HG03066 (cell line): ENCODE measurements around the gene RNPEPL1.

Source experiments
- ATAC-seq: cut with Tn5 transposase; IDR thresholded peaks from one replicate; pipeline ENCODE4 v1.9.1; 2021; ENCODE audit warnings: low read depth; ENCODE audit not compliant: unreplicated experiment

RNPEPL1 gene

GRCh38 chr2:240588669-240589068 is 20.4 kb downstream of the RNPEPL1 start:
- no peak for ATAC-seq

GRCh38 chr2:240589375-240589774 is 21.1 kb downstream of the RNPEPL1 start:
- ATAC-seq, result no peak

- ATAC-seq, result no peak
Measured at GRCh38 chr2:240589850-240590525, 21.7 kb downstream of the RNPEPL1 start.

GRCh38 chr2:240590681-240591111 is 22.4 kb downstream of the RNPEPL1 start:
- no peak for ATAC-seq

GRCh38 chr2:240591226-240591625 is 22.9 kb downstream of the RNPEPL1 start:
- ATAC-seq, result no peak

GRCh38 chr2:240591784-240592183 is 23.5 kb downstream of the RNPEPL1 start:
- no peak for ATAC-seq

- no peak for ATAC-seq
Measured at GRCh38 chr2:240593026-240593702, 24.9 kb downstream of the RNPEPL1 start.

GRCh38 chr2:240593703-240594451 is 25.6 kb downstream of the RNPEPL1 start:
- no peak for ATAC-seq

- ATAC-seq, result no peak
Measured at GRCh38 chr2:240594511-240595380, 26.5 kb downstream of the RNPEPL1 start.

GRCh38 chr2:240595381-240596079 is 27.2 kb downstream of the RNPEPL1 start:
- ATAC-seq, result no peak

GRCh38 chr2:240596080-240596460 is 27.8 kb downstream of the RNPEPL1 start:
- no peak for ATAC-seq

GRCh38 chr2:240596491-240596931 is 28.2 kb downstream of the RNPEPL1 start:
- ATAC-seq, result no peak

GRCh38 chr2:240597054-240597418 is 28.8 kb downstream of the RNPEPL1 start:
- ATAC-seq, result no peak

- ATAC-seq, result no peak
Measured at GRCh38 chr2:240597419-240598181, 29.3 kb downstream of the RNPEPL1 start.

GRCh38 chr2:240598311-240598911 is 30.1 kb downstream of the RNPEPL1 start:
- ATAC-seq, result no peak

- ATAC-seq, result no peak
Measured at GRCh38 chr2:240599141-240599583, 30.9 kb downstream of the RNPEPL1 start.

GRCh38 chr2:240600451-240600961 is 32.2 kb downstream of the RNPEPL1 start:
- ATAC-seq, result no peak

- ATAC-seq, result no peak
Measured at GRCh38 chr2:240601061-240601830, 33.0 kb downstream of the RNPEPL1 start.
